Measurements from ENCODE around the gene NAGK. TPM values are rescaled to one million over a fixed set of nuclear protein-coding genes. Genes with fewer than 3 reads are reported as not detected.
"Not testable (repeated sequence)": the region's sequence is repeated elsewhere in the genome, so short reads cannot be mapped to it uniquely, and the experiment has no call there.

Gene NAGK
- total RNA-seq, 3 donors from 2014 or later: 71.5 to 115 (median 75.1) TPM

GRCh38 chr2:71101656-71102055, 33.2 kb downstream of the NAGK start:
- Histone ChIP-seq H3K9me3 (no peaks in the 10 kb centered on the region), H3K4me1 (no peaks in the 10 kb centered on the region), H3K27me3 (no peaks in the 10 kb centered on the region), H3K36me3 (no peaks in the 10 kb centered on the region), H3K27ac (no peak overlapping the region), H3K4me3 (no peak overlapping the region)
- TF ChIP-seq CTCF (IDR thresholded peaks at IDR 0.05) (no peak), POLR2A (IDR thresholded peaks at IDR 0.05) (no peak), POLR2AphosphoS5 (IDR thresholded peaks at IDR 0.05) (no peak)
- DNase-seq (ENCODE audit: low spot score in 2 of 2): no peak
- intact Hi-C loops (cut with DNase I; ENCODE audit: low total_unique reads): no loop called here

- H3K4me1 ChIP-seq: no peaks in the 10 kb centered on the region
- no peaks in the 10 kb centered on the region for H3K36me3 ChIP-seq
- no peak for DNase-seq (ENCODE audit: low spot score in 2 of 2)
- H3K9me3 ChIP-seq: no peaks in the 10 kb centered on the region
- H3K27ac ChIP-seq: no peak overlapping the region
- TF ChIP-seq POLR2AphosphoS5 (IDR thresholded peaks at IDR 0.05) (no peak), CTCF (IDR thresholded peaks at IDR 0.05) (no peak), POLR2A (IDR thresholded peaks at IDR 0.05) (no peak)
- no peak overlapping the region for H3K4me3 ChIP-seq
- H3K27me3 ChIP-seq: no peaks in the 10 kb centered on the region
- intact Hi-C loops (cut with DNase I; ENCODE audit: low total_unique reads): no loop called here
Measured at GRCh38 chr2:71102981-71103681, 34.7 kb downstream of the NAGK start.

- no peak for DNase-seq (ENCODE audit: low spot score in 2 of 2)
- Histone ChIP-seq H3K4me1 (no peaks in the 10 kb centered on the region), H3K9me3 (no peaks in the 10 kb centered on the region), H3K36me3 (no peaks in the 10 kb centered on the region), H3K27me3 (no peaks in the 10 kb centered on the region), H3K27ac (no peak overlapping the region), H3K4me3 (no peak overlapping the region)
- TF ChIP-seq POLR2AphosphoS5 (IDR thresholded peaks at IDR 0.05) (no peak), POLR2A (IDR thresholded peaks at IDR 0.05) (no peak), CTCF (IDR thresholded peaks at IDR 0.05) (no peak)
- intact Hi-C loops (cut with DNase I; ENCODE audit: low total_unique reads): no loop called here
Measured at GRCh38 chr2:71103809-71104208, 35.4 kb downstream of the NAGK start.

GRCh38 chr2:71106463-71106862, 38.0 kb downstream of the NAGK start:
- intact Hi-C loops (cut with DNase I; ENCODE audit: low total_unique reads): not testable (repeated sequence)

GRCh38 chr2:71108091-71108490, 39.6 kb downstream of the NAGK start:
- Histone ChIP-seq H3K9me3 (no peaks in the 10 kb centered on the region), H3K27ac (no peak overlapping the region), H3K4me3 (no peak overlapping the region), H3K4me1 (no peaks in the 10 kb centered on the region), H3K27me3 (no peaks in the 10 kb centered on the region), H3K36me3 (no peaks in the 10 kb centered on the region)
- TF ChIP-seq POLR2AphosphoS5 (IDR thresholded peaks at IDR 0.05) (no peak), POLR2A (IDR thresholded peaks at IDR 0.05) (no peak), CTCF (IDR thresholded peaks at IDR 0.05) (no peak)
- intact Hi-C loops (cut with DNase I; ENCODE audit: low total_unique reads): no loop called here
- no peak for DNase-seq (ENCODE audit: low spot score in 2 of 2)

More at GRCh38 chr2:71106463-71106862, 38.0 kb downstream of the NAGK start:
- DNase-seq (ENCODE audit: low spot score in 2 of 2); H3K4me3 ChIP-seq; H3K9me3 ChIP-seq; H3K27me3 ChIP-seq; H3K4me1 ChIP-seq; H3K27ac ChIP-seq; H3K36me3 ChIP-seq: not testable (repeated sequence)

All from breast epithelium (tissue), 4 donors.